Gastroesophageal sphincter (tissue), 3 donors: ENCODE measurements around the gene BNIP2.

Experiments
- EP300 ChIP-seq: sonication (generic); formaldehyde crosslinking; IDR thresholded peaks from one replicate; pipeline ENCODE4 v1.6.1; 2017; ENCODE audit warnings: antibody characterized with exemption, mild to moderate bottlenecking
- POLR2A ChIP-seq, 2 donors: fragments of 450-650 bp; IDR thresholded peaks; one replicate each; pipeline ENCODE4 v1.6.1; 2017; ENCODE audit warnings: antibody characterized with exemption in 2 of 2, mild to moderate bottlenecking in 2 of 2, moderate library complexity in 1 of 2
- POLR2AphosphoS5 ChIP-seq: sonication (generic); formaldehyde crosslinking; IDR thresholded peaks from one replicate; pipeline ENCODE4 v1.6.1; 2017; ENCODE audit warnings: antibody characterized with exemption
- TF ChIP-seq, protein P1 (sequence below), 4 experiments: fragments of 200-600 bp in 2 of 4; fragments of 450-650 bp in 2 of 4; sonication (generic) in 1 of 4; IDR thresholded peaks; one replicate each; pipeline ENCODE4 v1.5.1; 2017 to 2019; ENCODE audit warnings: antibody characterized with exemption in 4 of 4, mild to moderate bottlenecking in 2 of 4, moderate library complexity in 2 of 4

DNA sequence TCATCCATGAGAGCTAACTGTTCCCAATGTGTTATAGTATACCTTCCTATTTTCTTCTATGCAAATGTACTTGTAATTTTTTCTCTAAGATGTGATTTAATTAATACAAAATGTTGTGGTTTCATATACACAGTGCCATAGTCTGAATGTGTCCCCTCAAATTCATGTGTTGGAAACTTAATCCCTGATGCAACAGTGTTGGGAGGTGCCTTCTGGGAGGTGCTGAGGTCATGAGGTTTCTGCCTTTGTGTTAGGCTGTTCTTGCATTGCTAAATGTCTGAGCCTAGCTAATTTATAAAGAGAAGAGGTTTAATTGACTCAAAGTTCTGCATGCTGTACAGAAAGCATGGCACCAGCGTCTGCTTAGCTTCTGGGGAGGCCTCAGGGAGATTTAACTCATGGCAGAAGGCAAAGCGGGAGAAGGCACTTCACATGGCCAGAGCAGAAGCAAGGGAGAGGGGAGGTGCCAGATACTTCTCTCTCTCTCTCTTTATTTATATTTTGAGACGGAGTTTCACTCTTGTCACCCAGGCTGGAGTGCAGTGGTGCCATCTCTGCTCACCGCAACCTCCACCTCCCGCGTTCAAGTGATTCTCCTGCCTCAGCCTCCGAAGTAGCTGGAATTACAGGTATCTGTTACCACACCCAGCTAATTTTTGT lies 34.7 kb upstream of the BNIP2 start:
- TF ChIP-seq POLR2A (IDR thresholded peaks at IDR 0.05) = no peak
- TF ChIP-seq, protein P1, sequence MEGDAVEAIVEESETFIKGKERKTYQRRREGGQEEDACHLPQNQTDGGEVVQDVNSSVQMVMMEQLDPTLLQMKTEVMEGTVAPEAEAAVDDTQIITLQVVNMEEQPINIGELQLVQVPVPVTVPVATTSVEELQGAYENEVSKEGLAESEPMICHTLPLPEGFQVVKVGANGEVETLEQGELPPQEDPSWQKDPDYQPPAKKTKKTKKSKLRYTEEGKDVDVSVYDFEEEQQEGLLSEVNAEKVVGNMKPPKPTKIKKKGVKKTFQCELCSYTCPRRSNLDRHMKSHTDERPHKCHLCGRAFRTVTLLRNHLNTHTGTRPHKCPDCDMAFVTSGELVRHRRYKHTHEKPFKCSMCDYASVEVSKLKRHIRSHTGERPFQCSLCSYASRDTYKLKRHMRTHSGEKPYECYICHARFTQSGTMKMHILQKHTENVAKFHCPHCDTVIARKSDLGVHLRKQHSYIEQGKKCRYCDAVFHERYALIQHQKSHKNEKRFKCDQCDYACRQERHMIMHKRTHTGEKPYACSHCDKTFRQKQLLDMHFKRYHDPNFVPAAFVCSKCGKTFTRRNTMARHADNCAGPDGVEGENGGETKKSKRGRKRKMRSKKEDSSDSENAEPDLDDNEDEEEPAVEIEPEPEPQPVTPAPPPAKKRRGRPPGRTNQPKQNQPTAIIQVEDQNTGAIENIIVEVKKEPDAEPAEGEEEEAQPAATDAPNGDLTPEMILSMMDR (IDR thresholded peaks at IDR 0.05) = no peak
- no peak for TF ChIP-seq POLR2AphosphoS5
- no peak for TF ChIP-seq EP300
